GM12865 (cell line): ENCODE results near the gene ZDHHC13.

Experiments
- DNase-seq: peaks from one replicate; pipeline ENCODE4 v3.0.0; 2010; ENCODE audit warnings: low read depth
- H3K4me3 ChIP-seq: 2 replicates; pipeline ENCODE4 v1.5.1; 2011; ENCODE audit warnings: mild to moderate bottlenecking, low read depth, low read length, control low read depth
- TF ChIP-seq, protein P1 (sequence below): IDR thresholded peaks from 2 replicates; pipeline ENCODE4 v1.5.1; 2011; ENCODE audit warnings: low read length, control low read depth, low read depth, inconsistent platforms; ENCODE audit not compliant: insufficient read depth; ENCODE audit errors: missing control alignments

ZDHHC13 gene

DNA sequence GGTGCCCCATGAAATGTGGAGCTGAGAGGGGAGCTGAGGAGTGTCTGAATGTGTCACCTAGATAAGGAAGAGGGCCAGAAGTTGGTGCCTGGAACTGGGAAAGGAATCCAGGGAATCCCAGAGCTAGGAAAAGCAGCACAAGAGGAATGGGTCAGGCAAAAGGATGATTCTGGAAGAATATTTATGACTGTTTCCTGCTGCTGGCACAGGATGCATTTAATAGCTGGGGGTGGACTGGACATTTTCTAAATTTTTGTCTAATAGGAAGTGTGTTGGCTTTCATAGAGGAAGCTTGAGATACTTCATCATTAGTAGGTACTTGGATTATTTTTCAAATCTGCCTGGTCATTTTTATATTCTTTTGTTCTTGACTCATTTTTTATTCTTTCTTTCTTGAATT, 39.0 kb upstream of the ZDHHC13 start:
- DNase-seq = no peak

DNA sequence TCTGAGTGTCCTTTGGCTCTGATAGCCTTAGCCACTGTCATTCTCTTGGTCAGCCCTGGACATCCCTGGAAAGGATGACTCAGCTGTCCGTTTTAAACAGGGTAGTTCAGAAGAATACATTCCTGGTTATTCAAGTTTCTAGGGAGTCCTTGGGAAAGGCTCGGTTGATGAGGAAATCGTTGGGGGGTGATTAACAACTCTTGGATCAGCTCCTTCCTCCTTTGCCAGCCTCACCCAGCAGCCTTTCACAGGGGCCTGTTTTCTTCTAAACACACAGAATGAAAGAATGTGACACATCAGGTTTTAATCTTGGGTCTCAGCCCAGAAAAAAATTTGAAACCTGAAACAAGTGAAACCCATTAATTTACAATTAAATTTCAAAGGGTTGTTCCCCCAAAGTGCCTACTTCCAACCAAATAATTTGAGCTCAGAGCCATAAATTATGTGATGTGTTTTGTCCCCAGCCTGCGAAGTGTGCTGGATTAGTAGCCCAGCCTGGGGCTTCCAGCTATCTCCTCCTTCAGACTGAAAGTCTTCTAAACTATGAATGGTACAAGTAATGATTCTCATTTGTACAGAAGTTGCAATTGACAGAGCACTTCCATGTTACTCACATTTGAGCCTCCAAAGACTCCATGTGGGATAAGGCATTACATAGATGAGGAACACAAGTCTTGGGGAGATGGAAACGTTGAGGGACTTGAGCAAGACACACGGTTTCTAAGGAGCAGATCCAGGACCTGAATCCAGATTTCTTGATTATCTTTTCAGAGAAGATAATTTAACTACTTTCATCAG, 37.1 kb upstream of the ZDHHC13 start:
- H3K4me3 ChIP-seq = no peak overlapping the region
- DNase-seq = no peak
- TF ChIP-seq, protein P1, sequence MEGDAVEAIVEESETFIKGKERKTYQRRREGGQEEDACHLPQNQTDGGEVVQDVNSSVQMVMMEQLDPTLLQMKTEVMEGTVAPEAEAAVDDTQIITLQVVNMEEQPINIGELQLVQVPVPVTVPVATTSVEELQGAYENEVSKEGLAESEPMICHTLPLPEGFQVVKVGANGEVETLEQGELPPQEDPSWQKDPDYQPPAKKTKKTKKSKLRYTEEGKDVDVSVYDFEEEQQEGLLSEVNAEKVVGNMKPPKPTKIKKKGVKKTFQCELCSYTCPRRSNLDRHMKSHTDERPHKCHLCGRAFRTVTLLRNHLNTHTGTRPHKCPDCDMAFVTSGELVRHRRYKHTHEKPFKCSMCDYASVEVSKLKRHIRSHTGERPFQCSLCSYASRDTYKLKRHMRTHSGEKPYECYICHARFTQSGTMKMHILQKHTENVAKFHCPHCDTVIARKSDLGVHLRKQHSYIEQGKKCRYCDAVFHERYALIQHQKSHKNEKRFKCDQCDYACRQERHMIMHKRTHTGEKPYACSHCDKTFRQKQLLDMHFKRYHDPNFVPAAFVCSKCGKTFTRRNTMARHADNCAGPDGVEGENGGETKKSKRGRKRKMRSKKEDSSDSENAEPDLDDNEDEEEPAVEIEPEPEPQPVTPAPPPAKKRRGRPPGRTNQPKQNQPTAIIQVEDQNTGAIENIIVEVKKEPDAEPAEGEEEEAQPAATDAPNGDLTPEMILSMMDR = no peak

More for the DNA sequence above, 39.0 kb upstream of the ZDHHC13 start:
- H3K4me3 ChIP-seq = no peak overlapping the region
- TF ChIP-seq, protein P1 = no peak

DNA sequence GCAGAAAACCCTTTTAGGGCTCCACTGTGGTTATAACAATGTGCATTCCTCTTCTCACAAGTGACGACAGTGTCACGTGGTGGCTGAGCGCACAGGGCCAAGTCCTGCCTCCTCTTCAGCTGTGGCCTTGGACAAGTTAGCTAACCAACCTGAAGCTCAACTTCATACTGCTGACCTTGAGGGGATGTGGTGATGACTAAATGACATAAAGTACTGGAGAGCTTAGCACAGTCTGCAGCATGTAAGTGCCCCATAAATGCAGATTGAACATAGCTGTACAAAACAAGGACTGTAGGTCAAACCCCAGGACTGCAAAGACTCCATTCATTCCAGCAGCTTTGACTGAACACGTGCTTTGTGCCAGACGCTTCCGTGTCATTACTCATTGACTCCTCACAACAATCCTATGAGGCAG, 36.4 kb upstream of the ZDHHC13 start:
- H3K4me3 ChIP-seq = no peak overlapping the region
- TF ChIP-seq, protein P1 = no peak
- no peak for DNase-seq

DNA sequence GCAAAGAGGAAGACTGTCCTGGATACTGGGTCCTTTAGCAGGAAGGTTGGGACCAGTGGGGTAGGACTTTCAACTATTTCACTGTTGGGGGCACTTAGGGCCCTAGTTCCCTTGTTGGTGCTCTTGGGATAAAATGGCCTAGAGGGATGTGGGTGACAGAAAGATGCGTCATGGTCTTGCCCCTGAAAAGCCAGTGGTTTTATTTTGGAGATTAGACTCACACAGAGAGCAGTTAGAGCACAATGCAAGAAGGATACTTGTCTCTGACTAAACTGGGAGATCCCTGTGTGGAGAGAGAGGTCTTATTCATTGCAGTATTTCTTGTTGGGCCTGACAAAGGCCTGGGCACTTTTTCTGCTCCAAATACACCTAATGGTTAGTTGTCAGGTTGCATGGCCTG, 33.8 kb upstream of the ZDHHC13 start:
- H3K4me3 ChIP-seq = no peak overlapping the region
- TF ChIP-seq, protein P1 = no peak
- DNase-seq = no peak

DNA sequence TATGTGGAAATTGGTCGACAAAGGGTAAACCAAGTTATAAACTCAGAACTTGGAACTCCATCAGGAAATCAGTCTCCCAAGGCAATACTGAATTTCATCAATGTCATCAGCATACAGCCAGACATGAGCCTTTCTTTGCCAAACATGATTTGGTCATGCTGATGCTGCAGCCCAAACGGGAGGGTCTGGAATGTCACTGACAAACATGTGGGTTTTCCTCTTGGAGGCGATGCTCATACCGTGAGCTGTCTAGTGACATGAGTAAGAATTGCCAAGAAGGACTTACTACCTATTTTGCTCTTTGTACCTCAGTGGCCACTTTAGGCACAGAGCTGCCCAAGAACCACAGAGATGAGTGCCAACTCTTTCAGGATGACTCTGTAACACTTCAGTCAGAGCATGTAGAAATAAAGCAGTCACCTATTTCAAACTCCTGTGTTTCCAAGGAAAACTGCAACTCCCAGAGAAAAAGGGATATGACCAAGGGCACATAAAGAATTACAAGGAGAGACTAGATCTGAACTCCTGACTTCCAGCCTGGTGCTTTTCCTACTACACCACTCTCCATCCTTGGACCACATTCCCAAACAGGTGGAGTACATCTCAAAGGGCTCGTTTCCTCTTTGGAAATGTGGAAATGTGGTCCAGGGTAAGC, 32.2 kb upstream of the ZDHHC13 start:
- TF ChIP-seq, protein P1 = no peak
- no peak overlapping the region for H3K4me3 ChIP-seq
- no peak for DNase-seq

DNA sequence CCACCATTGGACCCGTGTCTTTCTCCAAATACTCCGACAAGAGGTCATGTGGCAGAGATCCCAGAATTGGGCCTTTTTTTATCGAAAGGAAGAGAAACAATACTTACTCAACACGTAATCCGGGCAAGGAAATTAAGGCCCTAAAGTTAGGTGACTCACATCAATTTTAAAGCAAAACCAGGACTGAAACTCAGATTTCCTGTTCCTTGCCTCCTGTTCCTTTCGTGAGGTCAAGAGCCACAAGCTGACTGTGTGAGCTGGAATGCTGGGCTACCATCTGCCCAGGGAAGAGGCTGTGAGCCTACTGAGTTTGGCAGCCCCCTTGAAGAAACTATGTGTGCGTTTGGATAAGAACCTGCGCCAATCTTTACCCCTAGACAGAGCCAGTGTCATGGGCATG, 29.3 kb upstream of the ZDHHC13 start:
- DNase-seq = no peak
- no peak overlapping the region for H3K4me3 ChIP-seq
- TF ChIP-seq, protein P1 = no peak
